Fibroblast of skin of scalp (primary cell): ENCODE measurements around the gene TBC1D20.

Experiments used
- DNase-seq: peaks from one replicate; pipeline ENCODE4 v3.0.0-alpha.2; 2013

TBC1D20 gene

DNA sequence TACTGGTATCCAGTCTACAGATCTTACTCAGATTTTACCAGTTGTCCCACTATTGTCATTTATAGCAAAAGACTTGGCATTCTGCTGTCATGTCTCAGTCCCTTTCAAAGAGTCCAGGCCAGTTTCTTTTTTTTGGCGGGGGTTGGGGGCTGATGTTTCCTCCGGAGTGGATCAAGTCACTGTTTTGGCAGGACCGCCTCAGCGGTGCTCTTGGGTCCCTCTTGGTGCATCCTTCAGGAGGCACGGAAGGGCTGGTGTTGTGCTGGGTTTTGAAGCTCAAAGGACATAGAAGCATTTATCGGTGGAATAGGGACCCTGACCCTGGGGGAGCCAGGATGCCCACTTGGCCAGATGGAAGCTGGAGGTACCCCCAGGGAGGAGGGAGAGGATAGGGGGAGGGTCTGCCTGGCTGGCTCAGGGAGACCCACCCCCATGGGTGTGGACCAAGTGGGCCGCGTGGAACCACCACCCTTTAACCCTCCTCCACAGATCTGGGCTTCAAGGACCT lies 43.4 kb downstream of the TBC1D20 start:
- no peak for DNase-seq

DNA sequence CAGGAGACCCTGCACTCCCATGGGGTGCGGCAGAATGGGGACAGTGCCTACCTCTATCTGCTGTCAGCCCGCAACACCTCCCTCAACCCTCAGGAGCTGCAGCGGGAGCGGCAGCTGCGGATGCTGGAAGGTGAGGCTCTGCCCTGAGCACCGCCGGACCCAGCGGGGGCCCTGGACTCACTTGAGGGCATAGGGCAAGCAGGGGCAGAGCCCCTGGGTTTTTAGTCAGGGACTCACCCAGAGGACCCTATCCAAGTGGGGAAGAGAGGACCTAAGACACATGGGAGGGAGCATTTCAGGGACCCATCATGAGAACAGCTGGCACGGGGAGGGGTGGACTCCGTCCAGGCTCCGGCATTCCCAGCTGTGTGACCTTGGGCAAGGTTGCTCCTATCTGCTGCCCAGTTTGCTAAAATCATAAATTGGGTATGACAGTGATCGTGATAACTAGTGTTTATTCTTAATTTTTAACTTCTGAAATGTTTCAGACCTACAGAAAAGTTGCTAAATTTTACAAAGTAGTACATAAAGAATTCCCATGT lies 44.5 kb downstream of the TBC1D20 start:
- DNase-seq = no peak

DNA sequence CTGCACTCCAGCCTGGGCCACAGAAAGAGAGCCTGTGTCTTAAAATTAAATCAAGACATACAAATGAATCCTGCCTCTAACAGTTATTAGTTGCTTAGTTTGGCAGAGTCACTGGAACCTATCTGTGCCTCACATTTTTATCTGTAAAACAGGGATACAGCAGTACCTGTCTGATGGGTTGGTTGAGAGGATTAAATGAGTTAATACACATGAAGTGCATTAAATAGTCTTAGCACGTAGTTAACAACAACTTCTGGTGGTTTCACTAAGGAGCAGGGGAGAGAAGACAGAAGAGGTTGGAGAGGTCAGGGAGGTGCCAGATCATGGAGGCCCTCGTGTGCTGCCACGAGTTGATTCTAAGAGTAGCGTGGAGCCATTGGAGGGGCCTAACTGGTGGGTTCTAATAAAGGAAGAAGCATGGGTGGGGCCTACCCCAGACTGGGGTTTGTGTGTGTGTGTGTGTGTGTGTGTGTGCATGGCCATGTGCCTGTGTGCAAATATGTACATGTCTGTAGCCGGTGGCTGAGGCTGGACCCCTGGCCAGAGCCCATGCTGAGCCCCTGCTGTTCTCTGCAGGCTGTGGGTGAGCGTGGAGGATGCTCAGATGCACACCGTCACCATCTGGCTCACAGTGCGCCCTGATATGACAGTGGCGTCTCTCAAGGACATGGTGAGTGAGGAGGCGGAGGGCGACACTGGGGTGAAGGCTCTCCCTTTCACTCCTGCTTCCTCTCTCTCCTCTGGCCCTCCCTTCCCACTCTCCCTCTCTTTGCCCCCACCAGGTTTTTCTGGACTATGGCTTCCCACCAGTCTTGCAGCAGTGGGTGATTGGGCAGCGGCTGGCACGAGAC lies 45.2 kb downstream of the TBC1D20 start:
- no peak for DNase-seq

DNA sequence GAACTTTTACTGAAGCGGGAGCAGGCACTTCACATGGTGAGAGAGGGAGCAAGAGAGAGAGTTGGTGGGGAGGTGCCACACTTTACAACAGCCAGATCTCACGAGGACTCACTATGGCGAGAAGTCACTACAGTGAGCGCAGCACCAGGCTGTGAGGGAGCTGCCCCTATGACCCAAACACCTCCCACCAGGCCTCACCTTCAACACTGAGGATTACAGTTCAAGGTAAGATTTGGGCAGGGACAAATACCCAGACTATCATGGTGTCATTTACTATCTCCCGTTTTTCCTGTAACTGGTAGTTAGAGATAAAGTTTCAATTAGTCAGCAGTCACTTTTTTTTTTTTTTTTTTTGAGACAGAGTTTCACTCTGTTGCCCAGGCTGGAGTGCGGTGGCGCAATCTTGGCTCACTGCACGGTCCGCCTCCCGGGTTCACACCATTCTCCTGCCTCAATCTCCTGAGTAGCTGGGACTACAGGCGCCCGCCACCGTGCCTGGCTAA lies 46.5 kb downstream of the TBC1D20 start:
- DNase-seq = no peak

DNA sequence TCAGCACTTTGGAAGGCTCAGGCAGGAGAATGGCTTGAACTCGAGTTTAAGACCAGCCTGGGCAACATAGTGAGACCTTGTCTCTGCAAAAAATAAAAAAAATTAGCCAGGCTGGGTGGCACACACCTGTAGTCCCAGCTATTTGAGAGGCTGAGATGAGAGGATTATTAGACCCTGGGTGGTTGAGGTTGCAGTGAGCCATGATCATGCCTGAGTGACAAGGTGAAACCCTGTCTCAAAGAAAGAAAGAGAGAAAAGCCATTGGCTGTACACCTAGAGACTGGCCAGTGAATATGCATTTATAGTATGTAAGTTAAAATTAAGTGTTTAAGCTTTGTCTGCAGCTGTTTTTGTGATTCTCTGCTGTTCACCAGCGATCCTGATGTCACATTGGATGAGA lies 48.2 kb downstream of the TBC1D20 start:
- DNase-seq = no peak

DNA sequence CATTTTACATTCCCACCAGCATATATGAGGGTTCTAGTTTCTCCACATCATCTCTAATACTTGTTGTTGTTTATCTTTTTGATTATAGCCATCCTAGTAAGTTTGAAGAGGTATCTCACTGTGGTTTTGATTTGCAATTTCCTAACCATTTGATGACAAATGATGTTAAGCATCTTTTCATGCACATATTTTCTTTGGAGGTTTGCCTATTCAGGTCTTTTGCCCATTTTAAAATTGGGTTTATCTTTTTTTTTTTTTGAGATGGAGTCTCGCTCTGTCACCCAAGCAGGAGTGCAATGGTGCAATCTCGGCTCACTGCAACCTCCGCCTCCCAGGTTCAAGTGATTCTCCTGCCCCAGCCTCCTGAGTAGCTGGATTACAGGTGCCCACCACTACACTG lies 50.3 kb downstream of the TBC1D20 start:
- no peak for DNase-seq

DNA sequence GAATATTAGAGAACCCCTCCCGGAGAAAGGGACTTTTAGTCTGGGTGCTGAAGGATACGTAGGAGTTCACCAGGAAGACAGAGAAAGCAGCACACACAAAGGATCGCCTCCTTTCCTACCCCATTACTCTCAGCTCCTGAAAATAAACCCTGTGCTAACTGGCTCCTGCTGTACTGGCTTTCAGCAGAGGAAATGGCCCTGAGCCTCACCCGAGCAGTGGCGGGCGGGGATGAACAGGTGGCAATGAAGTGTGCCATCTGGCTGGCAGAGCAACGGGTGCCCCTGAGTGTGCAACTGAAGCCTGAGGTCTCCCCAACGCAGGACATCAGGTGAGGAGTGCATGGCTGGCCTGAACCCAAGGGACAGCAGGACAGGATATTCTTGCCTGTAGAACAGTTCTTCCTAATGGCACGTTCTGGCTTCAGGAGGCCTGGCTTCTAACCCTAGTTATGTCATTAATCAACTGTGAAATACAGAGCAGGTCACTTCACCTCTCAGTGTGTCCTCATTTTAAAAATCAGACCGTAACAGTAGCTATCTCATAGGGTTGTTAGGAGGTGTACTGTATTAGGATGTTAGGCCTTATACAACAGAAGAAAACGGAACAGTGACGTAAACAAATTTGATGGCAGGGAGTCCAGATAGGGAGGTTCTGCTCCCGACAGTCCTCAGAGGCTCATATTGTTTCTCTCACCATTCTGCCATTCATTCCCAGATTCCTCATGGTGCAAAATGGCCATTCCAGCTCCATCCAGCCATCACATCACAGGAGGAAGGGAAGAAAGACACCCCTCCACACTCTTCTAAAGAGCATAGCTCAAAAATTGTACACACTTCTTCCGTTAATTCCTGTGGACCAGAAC lies 52.4 kb downstream of the TBC1D20 start:
- no peak for DNase-seq

DNA sequence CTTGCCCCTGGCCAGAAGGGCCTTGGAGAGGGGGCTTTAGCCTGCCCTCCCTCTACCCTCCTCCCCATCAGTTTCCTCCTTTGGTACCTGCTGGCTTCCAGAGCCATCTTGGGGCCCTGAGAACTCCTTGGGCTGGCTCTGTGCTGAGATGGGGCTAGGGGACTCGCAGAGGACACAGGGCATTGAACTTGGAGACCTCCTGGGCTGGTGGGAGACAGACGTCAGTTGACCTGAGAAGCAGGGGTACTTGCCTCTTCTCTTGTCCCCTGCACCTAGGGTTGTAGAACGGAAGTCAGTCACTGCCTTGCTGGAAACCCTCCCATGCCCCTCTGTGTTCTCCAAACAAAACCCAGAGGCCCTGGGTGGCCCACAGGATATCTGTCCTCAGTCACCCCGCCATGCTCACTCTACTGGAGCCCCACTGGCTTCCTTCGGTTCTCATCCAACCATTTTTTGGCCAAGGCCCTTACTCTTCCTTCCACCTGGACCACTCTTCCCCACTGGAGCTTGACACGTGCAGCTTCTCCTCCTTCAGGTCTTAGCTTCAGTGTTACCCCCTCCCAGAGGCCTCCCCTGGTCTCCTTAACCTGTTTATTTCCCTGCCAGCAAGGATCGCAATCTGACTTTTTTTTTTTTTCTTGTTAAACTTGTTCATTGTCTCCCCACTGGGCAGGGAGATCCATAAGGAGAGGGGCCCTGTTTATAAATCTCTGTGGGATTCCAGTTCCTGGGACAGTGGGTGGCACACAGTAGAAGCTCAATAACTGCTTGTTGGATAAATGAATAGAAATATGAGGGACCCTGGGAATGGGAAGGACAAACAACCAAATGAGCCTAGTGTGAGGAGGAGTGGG lies 53.3 kb downstream of the TBC1D20 start:
- no peak for DNase-seq

DNA sequence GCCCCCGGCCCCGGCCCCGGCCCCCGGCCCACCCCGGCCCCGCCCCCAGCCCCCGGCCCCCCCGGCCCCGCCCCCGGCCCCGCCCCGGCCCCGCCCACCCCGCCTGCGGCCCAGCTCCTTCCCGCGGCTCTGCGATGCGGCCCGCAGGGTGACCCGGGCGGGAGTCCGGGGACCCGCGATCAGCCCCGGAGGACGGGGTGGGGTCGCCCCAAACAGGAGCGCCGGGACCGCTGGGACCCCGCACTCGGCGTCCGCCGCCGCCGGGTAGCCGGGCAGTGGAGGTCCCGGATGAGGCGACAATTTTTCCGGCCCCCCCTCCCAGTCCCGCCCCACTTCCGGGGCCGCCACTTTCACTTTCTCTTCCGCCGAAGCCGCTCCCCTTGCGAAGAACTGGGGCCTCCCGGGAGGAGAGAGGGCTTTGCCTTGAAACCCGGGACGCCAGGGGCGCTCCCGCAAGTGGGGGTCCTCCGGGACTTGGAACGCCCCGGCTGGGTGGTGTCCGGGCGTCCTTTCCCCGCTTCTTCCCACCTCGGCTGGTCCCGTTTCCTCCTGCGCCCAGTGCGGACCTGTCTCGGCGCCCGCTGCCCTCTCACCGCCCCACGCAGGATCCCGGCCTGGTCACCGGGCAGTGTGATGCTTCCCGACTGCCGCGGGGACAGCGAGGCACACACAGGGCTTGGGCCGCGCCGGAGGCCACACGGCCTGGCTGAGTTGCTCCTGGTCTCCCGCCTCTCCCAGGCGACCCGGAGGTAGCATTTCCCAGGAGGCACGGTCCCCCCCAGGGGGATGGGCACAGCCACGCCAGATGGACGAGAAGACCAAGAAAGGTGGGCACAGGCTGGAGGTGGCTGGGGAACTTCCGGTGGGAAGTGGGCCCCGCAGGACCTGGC lies 54.1 kb downstream of the TBC1D20 start, which contains the start of gene RBCK1:
Gene RBCK1, plus strand, starts transcription at position 347 of the 890 bp plus-strand sequence. Its CDS starts 459 bp downstream, at position 806.
- DNase-seq = peak; percentile 89

DNA sequence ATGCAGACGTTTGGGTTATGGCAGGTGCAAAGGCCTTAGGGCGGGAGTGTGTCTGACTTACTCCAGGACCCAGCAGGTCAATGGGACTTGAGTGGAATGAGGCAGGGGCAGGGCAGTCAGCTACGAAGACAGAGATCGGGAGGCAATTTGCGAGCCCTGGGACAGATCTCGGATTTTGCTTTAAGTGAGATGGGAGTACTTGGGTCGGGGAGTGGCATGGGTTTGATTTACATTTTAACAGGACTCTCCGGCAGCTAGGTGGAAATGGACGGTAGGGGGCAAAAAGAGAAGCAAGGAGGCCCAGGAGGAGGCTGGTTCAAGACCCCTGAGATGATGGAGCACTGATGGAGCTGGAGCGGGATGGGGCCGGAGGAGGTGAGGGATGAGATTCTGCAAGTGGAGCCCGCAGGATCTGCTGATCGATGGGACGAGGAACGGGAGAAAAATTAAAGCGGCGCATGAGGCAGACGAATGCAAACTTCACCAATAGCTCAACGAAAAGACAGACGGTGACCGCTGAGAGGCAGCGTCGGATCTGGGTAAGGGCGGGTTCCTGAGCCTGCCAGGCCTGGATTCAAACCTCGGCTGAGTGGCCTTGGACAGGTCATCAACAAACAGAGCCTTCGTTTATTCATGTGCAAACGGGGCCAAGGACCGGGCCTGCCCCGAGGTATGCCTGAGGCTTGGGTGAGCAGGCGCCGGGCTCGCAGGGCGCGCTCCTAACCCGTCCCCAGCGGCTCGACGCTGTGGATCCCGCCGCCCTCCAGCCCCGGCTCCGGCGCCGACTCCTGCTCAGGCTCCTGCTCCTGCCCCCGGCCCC lies 55.0 kb downstream of the TBC1D20 start:
- DNase-seq = peak; percentile 79

DNA sequence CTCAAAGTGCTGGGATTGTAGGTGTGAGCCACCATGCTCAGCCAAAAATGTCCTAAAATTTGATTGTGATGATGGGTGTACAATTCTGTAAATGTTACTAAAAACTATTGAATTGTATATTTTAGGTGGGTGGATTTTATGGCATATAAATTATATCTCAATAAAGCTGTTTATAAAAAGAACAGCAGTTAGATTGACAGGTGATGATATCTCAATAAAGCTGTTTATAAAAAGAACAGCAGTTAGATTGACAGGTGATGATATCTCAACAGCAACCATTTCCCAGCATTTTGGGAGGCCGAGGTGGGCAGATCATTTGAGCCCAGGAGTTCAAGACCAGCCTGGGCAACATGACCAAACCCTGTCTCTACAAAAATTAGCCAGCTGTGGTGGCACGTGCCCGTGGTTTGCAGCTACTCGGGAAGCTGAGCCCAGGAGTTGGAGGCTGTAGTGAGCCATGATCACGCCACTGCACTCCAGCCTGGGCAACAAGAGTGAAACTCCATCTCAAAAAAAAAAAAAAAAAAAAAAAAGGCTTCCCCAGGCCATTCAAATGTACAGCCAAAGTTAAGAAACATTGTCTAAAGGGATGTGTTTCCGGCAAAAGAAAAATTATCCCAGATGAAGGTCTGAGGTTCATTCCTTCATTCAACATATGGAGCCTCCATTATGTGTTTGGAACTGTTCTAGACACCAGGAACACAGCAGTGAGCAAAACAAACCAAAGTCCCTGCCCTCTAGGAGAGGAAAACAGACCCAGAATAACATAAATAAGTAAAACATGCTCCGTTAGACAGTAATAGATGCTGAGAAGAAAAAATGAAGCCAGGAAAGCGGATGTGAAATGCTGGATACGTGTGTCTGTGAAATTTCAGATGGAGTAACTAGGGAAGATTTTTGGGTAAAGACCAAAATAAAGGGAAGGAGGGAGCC lies 55.9 kb downstream of the TBC1D20 start:
- DNase-seq = no peak

DNA sequence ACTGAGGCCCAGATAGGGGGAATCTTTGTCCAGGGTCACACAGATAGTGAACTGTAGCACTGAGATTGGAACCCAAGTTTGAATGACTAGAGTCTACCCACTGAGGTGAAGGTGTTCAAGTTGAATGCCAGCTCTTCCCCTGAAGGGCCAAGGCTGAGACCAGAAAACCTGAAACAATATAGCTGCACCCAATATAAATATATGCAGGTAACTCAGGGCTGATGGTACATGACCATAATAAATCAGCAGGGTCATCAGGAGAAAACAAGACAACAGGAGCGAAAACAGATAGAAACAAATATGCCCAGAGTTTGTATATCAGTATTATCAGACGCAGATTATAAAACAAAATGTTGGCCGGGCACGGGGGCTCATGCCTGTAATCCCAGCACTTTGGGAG lies 58.2 kb downstream of the TBC1D20 start:
- no peak for DNase-seq

DNA sequence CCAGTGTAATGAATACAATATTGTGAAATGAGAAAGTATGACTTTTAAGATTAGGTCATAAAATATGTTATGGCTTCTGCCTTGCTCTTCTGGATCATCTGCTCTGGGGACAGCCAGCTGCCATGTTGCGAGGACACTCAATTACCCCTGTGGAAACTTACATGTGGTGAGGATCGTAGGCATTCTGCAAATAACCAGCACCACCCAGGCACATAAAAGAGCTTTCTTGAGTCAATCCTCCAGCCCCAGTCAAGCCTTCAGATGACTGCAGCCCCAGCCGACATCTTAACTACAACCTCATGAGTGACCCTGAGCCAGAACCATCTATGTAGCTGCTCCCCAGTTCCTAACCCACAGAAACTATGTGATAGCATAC lies 58.8 kb downstream of the TBC1D20 start:
- DNase-seq = no peak

DNA sequence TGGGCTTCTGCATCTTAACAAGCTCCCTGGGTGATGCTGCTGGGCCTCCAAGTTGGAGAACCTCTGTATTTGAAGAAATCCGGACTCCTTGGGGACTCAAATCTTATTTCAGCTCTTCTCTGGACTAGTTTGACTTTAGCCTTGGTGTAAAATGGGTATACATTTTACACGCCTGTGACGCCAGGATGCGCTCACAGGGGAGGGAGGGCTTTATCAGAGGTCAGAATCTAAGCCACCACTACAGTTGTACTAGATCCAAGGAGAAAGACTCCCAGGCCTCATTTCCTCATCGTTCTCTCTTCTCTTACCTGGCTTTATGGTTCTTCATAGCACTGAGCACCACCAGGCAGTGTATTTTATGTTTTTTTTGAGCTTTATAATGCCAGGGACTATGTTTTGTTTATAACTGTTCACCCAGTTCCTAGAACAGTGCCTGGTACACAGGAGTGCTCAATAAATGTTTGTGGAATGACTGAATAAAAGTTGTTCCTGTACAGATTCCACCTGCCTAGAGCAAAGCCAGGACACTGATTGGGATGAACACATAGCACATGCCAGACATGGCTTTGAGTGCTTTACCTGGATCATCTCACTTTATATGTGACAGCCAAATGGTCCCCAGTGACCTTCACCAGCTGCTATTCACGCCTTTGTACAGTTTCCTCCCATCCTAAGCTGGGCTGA lies 59.3 kb downstream of the TBC1D20 start:
- no peak for DNase-seq

DNA sequence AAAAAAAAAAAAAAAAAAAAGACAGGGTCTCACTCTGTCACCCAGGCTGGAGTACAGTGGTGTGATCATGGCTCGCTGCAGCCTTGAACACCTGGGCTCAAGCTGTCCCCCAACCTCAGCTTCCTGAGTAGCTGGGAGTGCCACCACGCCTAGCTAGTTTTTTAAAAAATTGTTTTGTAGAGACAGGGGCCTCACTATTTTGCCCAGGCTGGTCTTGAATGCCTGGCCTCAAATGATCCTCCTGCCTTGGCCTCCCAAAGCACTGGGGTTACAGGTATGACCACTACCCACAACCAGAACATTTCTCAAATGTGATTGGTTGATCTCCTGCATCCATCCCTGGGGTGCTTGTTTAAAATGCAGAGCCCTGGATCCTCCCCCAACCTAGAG lies 59.8 kb downstream of the TBC1D20 start:
- no peak for DNase-seq

DNA sequence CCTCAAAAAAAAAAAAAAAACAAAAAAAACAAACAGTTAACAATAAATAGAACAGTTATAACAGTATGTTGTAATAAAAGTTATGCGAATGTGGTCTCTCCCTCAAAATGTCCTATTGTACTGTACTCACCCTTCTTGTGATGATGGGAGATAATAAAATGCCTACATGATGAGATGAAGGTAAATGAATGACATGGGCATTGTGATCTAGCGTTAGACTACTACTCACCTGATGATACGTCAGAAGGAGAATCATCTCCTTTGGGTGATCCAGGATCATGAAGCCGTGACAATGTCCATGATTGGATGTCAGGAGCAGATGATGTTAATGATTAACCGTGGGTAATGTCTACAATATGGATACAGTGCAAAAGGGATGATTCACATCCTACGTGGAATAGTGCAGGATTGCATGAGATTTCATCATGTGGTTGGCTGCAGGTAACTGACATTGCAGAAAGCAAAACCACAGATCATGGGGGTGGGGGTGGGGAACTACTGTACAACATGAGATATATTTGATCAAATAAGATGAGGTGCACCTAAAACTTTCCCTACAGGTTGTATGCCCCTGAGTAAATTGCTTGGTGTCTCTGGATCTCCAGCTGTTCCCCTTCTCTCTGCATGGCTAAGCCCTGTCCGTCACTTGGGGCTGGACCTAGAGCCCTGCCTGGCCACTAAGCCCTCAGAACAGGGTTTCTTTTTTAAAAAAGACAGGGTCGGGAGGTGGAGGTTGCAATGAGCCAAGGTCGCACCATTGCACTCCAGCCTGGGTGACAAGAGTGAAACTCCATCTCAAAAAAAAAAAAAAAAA lies 60.4 kb downstream of the TBC1D20 start:
- peak; percentile 74 for DNase-seq
